Measurements from ENCODE around the gene HTT-AS. TPM values are rescaled to one million over a fixed set of nuclear protein-coding genes. Genes with fewer than 3 reads are reported as not detected.
A peak's percentile ranks its signal among the peaks of the same experiment; 100 is the strongest.

Gene HTT-AS
- not detected for total RNA-seq

DNA sequence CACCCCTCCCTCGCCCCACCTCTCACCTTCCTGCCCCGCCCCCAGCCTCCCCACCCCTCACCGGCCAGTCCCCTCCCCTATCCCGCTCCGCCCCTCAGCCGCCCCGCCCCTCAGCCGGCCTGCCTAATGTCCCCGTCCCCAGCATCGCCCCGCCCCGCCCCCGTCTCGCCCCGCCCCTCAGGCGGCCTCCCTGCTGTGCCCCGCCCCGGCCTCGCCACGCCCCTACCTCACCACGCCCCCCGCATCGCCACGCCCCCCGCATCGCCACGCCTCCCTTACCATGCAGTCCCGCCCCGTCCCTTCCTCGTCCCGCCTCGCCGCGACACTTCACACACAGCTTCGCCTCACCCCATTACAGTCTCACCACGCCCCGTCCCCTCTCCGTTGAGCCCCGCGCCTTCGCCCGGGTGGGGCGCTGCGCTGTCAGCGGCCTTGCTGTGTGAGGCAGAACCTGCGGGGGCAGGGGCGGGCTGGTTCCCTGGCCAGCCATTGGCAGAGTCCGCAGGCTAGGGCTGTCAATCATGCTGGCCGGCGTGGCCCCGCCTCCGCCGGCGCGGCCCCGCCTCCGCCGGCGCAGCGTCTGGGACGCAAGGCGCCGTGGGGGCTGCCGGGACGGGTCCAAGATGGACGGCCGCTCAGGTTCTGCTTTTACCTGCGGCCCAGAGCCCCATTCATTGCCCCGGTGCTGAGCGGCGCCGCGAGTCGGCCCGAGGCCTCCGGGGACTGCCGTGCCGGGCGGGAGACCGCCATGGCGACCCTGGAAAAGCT is at the start of gene HTT-AS, which contains the start of gene HTT:
Gene HTT-AS (minus strand): TSS at position 461 of the 768 bp plus-strand sequence.
Gene HTT (plus strand): TSS at position 604 of the 768 bp plus-strand sequence. CDS start 145 bp downstream, at position 749.
- H3K27ac Mint-ChIP-seq = peak within 1 kb of the TSS; percentile 92
- peak; percentile 97 for DNase-seq
- H3K36me3 Mint-ChIP-seq (ENCODE audit: low read depth) = peaks cover 1% of the 10 kb centered on the region
- no peaks in the 10 kb centered on the region for H3K9me3 Mint-ChIP-seq
- CTCF ChIA-PET = no interaction called here
- H3K4me3 Mint-ChIP-seq = peak within 1 kb of the TSS; percentile 95
- intact Hi-C loops (cut with micrococcal nuclease) = no loop called here
- H3K27me3 Mint-ChIP-seq = no peaks in the 10 kb centered on the region
- POLR2A ChIA-PET = interaction anchor here (0.6 to 1.5 kb wide), 4 partner anchors 9 to 112 kb away, joined by 4 to 5 read pairs (median 4); no protein-coding TSS in a partner anchor
- ATAC-seq = peak; percentile 88
- TF ChIP-seq, protein P1, sequence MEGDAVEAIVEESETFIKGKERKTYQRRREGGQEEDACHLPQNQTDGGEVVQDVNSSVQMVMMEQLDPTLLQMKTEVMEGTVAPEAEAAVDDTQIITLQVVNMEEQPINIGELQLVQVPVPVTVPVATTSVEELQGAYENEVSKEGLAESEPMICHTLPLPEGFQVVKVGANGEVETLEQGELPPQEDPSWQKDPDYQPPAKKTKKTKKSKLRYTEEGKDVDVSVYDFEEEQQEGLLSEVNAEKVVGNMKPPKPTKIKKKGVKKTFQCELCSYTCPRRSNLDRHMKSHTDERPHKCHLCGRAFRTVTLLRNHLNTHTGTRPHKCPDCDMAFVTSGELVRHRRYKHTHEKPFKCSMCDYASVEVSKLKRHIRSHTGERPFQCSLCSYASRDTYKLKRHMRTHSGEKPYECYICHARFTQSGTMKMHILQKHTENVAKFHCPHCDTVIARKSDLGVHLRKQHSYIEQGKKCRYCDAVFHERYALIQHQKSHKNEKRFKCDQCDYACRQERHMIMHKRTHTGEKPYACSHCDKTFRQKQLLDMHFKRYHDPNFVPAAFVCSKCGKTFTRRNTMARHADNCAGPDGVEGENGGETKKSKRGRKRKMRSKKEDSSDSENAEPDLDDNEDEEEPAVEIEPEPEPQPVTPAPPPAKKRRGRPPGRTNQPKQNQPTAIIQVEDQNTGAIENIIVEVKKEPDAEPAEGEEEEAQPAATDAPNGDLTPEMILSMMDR (IDR thresholded peaks at IDR 0.05) = no peak
- H3K4me1 Mint-ChIP-seq (ENCODE audit: low read depth) = peaks cover 26% of the 10 kb centered on the region

DNA sequence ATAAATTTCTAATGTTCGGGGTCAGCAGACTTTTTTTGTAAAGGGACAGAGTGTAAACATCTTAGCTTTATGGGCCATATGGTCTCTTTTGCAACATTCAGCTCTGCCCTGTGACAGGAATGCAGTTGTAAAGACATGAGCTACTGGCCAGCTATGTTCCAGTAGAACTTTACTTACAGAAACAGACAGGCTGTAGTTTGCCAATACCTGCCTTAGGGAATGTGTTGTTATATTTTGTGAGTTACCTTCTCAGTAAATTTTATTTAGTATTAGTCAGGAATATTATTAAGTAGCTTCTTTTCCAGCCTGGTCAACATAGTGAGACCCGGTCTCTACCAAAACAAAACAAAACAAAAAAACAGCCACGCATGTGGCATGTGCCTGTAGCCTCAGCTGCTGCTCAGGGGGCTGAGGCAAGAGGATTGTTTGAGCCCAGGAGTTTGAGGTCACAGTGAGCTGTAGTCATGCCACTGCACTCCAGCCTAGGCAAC is 48.9 kb upstream of the HTT-AS start:
- Mint-ChIP-seq H3K27me3 (no peaks in the 10 kb centered on the region), H3K4me1 (ENCODE audit: low read depth) (peaks cover 17% of the 10 kb centered on the region), H3K4me3 (no peak overlapping the region), H3K9me3 (no peaks in the 10 kb centered on the region), H3K36me3 (ENCODE audit: low read depth) (peaks cover 21% of the 10 kb centered on the region), H3K27ac (no peak overlapping the region)
- ChIA-PET POLR2A (interaction anchor here (1.1 kb wide), 1 partner anchor 16 kb away, joined by 3 read pairs; no protein-coding TSS in a partner anchor), CTCF (interaction anchor here (1.7 to 5.9 kb wide), 2 partner anchors 12 to 16 kb away, joined by 6 to 31 read pairs; no protein-coding TSS in a partner anchor)
- TF ChIP-seq, protein P1 (IDR thresholded peaks at IDR 0.05) = no peak
- ATAC-seq (no peak), DNase-seq (no peak)
- intact Hi-C loops (cut with micrococcal nuclease) = no loop called here

DNA sequence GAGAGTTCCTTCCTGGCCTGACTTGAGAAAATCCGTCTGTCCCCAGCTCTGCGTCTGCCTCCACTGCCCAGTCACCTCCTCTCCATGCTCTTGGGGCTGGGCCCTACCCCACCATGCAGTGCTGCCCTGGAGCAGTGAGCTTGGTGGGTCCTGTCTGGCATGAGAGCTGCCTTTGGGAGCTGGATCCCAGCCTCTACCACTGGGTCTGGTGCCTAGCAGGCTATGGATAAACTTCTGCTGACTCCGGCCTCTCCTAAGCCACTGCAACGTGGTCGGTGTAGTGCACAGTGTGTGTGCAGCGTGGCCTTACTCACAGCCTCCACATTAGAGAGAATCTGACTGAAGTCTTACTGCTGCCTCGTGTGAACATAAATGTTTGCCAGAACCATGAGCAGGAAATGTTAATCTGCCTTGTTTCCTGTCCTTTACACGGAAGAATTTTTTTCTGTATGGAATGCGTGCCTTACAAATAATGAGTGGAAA is 47.8 kb upstream of the HTT-AS start:
- Mint-ChIP-seq H3K36me3 (ENCODE audit: low read depth) (peaks cover 18% of the 10 kb centered on the region), H3K27me3 (no peaks in the 10 kb centered on the region), H3K4me1 (ENCODE audit: low read depth) (peaks cover 17% of the 10 kb centered on the region), H3K4me3 (no peak overlapping the region), H3K9me3 (no peaks in the 10 kb centered on the region), H3K27ac (peak overlapping the region; percentile 18)
- ATAC-seq (no peak), DNase-seq (no peak)
- ChIA-PET CTCF (interaction anchor here (1.7 to 5.9 kb wide), 2 partner anchors 13 to 15 kb away, joined by 6 to 31 read pairs; no protein-coding TSS in a partner anchor), POLR2A (interaction anchor here (1.1 kb wide), 1 partner anchor 15 kb away, joined by 3 read pairs; no protein-coding TSS in a partner anchor)
- intact Hi-C loops (cut with micrococcal nuclease) = no loop called here
- TF ChIP-seq, protein P1 (IDR thresholded peaks at IDR 0.05) = no peak

DNA sequence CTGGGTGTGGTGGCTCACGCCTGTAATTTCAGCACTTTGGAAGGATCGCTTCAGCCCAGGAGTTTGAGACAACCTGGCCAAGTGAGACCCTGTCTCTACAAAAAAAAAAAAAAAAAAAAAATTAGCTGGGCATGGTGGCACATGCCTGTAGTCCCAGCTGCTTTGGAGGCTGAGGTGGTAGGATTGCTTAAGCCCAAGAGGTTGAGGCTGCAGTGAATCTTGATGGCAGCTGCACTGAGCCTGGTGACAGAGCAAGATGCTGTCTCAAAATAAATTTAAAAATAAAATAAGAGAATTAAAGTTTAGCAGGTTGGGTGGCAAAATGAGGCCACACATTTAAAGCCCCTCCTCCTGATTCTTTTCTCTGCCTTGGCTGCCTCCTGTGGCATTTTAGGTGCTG is 47.3 kb upstream of the HTT-AS start:
- H3K27me3 Mint-ChIP-seq = no peaks in the 10 kb centered on the region
- H3K27ac Mint-ChIP-seq = no peak overlapping the region
- peaks cover 15% of the 10 kb centered on the region for H3K36me3 Mint-ChIP-seq (ENCODE audit: low read depth)
- peaks cover 17% of the 10 kb centered on the region for H3K4me1 Mint-ChIP-seq (ENCODE audit: low read depth)
- no peak overlapping the region for H3K4me3 Mint-ChIP-seq
- TF ChIP-seq, protein P1 (IDR thresholded peaks at IDR 0.05) = no peak
- ATAC-seq (no peak), DNase-seq (no peak)
- CTCF ChIA-PET = interaction anchor here (1.3 to 5.9 kb wide), 2 partner anchors 14 kb away, joined by 4 to 31 read pairs; no protein-coding TSS in a partner anchor
- intact Hi-C loops (cut with micrococcal nuclease) = no loop called here
- H3K9me3 Mint-ChIP-seq = no peaks in the 10 kb centered on the region
- POLR2A ChIA-PET = no interaction called here
